SK-N-SH (cell line): ENCODE data around the gene HS3ST3A1. TPM values are rescaled to one million over a fixed set of nuclear protein-coding genes. Genes with fewer than 3 reads are reported as not detected.
A peak's percentile ranks its signal among the peaks of the same experiment; 100 is the strongest.

Experiments
- CTCF ChIA-PET: fragments of 300-600, 350-600 bp; formaldehyde crosslinking; extraction: SDS; loops from one replicate; lab custom pipeline; 2021; lab: Yijun Ruan, JAX
- POLR2A ChIA-PET: fragments of 350-600 bp; sonication (Branson Sonifier 250); formaldehyde crosslinking; extraction: SDS; loops from one replicate; lab custom pipeline; 2020; ENCODE audit warnings: antibody characterized with exemption, inconsistent platforms; lab: Yijun Ruan, JAX
- DNase-seq: peaks from one replicate; pipeline ENCODE4 v3.0.0; 2012
- H2AFZ ChIP-seq: fragments of 200-600 bp; sonication (generic); 2 replicates; pipeline ENCODE4 v1.8.1; 2016; ENCODE audit warnings: antibody characterized with exemption, mild to moderate bottlenecking, low read depth
- H3F3A ChIP-seq: fragments of 200-600 bp; sonication (generic); replicated peaks from 2 replicates; pipeline ENCODE3; 2016; ENCODE audit warnings: antibody characterized with exemption, mild to moderate bottlenecking; ENCODE audit not compliant: insufficient read depth
- H3K27ac ChIP-seq, 2 experiments: fragments of 200-500 bp in 1 of 2; fragments of 200-600 bp in 1 of 2; sonication (Bioruptor generic) in 1 of 2; sonication (generic), shearing (Covaris generic) in 1 of 2; 2 replicates each; pipeline versions ENCODE4 v1.5.1 to v1.6.1; 2014 to 2016; ENCODE audit warnings: low read depth in 2 of 2, inconsistent platforms in 1 of 2, low read length in 1 of 2, mild to moderate bottlenecking in 1 of 2, mixed read lengths in 1 of 2
- H3K27me3 ChIP-seq: fragments of 200-600 bp; sonication (generic), shearing (Covaris generic); 2 replicates; pipeline ENCODE4 v1.6.1; 2016; ENCODE audit warnings: mixed run types; ENCODE audit not compliant: insufficient read depth
- H3K36me3 ChIP-seq, 2 experiments: fragments of 200-500 bp in 1 of 2; fragments of 200-600 bp in 1 of 2; sonication (Bioruptor generic) in 1 of 2; sonication (generic) in 1 of 2; replicated peaks in 1 of 2; 2 replicates each; pipeline versions ENCODE3 to v1.5.1; 2014 to 2016; ENCODE audit warnings: low read length in 1 of 2, mild to moderate bottlenecking in 1 of 2; ENCODE audit not compliant: insufficient read depth in 2 of 2, control insufficient read depth in 1 of 2
- H3K4me1 ChIP-seq, 2 experiments: fragments of 200-500 bp in 1 of 2; fragments of 200-600 bp in 1 of 2; sonication (Bioruptor generic) in 1 of 2; sonication (generic), shearing (Covaris generic) in 1 of 2; 2 replicates each; pipeline versions ENCODE4 v1.5.1 to v1.6.1; 2014 to 2016; ENCODE audit warnings: low read depth in 1 of 2, low read length in 1 of 2, mixed run types in 1 of 2; ENCODE audit not compliant: insufficient read depth in 2 of 2, control insufficient read depth in 1 of 2
- H3K4me2 ChIP-seq: fragments of 200-600 bp; sonication (generic), shearing (Covaris generic); 2 replicates; pipeline ENCODE4 v1.6.1; 2017; ENCODE audit warnings: mixed run types
- H3K4me3 ChIP-seq, 2 experiments: fragments of 200-500 bp in 1 of 2; fragments of 200-600 bp in 1 of 2; sonication (Bioruptor generic) in 1 of 2; sonication (generic), shearing (Covaris generic) in 1 of 2; 2 replicates each; pipeline versions ENCODE4 v1.5.1 to v1.8.1; 2014 to 2016; ENCODE audit warnings: low read depth in 2 of 2, inconsistent platforms in 1 of 2, low read length in 1 of 2, mild to moderate bottlenecking in 1 of 2, mixed read lengths in 1 of 2, moderate library complexity in 1 of 2
- H3K79me2 ChIP-seq: fragments of 200-600 bp; sonication (generic); 2 replicates; pipeline ENCODE4 v1.8.1; 2017; ENCODE audit warnings: mild to moderate bottlenecking; ENCODE audit not compliant: insufficient read depth
- H3K9ac ChIP-seq: fragments of 200-600 bp; sonication (generic); 2 replicates; pipeline ENCODE4 v1.6.1; 2017; ENCODE audit warnings: mixed run types
- H3K9me2 ChIP-seq: fragments of 200-600 bp; sonication (generic); 2 replicates; pipeline ENCODE4 v1.6.1; 2017; ENCODE audit warnings: mixed run types
- H3K9me3 ChIP-seq: fragments of 200-600 bp; sonication (generic); 2 replicates; pipeline ENCODE4 v1.6.1; 2017; ENCODE audit warnings: mixed run types, mild to moderate bottlenecking, moderate library complexity
- H4K20me1 ChIP-seq: fragments of 200-600 bp; sonication (generic); 2 replicates; pipeline ENCODE4 v1.6.1; 2017; ENCODE audit warnings: mild to moderate bottlenecking, mixed run types; ENCODE audit not compliant: insufficient read depth
- RAD21 ChIP-seq: IDR thresholded peaks from 2 replicates; pipeline ENCODE4 v1.6.1; 2012; ENCODE audit warnings: mild to moderate bottlenecking, low read length
- RCOR1 ChIP-seq: fragments of 150-350 bp; IDR thresholded peaks from 2 replicates; pipeline ENCODE4 v1.6.1; 2017; ENCODE audit warnings: antibody characterized with exemption, low read length
- RXRA ChIP-seq: IDR thresholded peaks from 2 replicates; pipeline ENCODE4 v1.4.0; 2012; ENCODE audit warnings: low read depth, mild to moderate bottlenecking, borderline replicate concordance
- SIN3A ChIP-seq: IDR thresholded peaks from 2 replicates; pipeline ENCODE4 v1.6.1; 2012; ENCODE audit warnings: low read depth, mild to moderate bottlenecking, low read length, moderate library complexity, borderline replicate concordance
- SMC3 ChIP-seq: IDR thresholded peaks from 2 replicates; pipeline ENCODE4 v1.6.1; 2012; ENCODE audit warnings: low read depth, low read length, improper control_type of control experiment
- WGBS: methylation state at CpG from one replicate; pipeline ENCODE4 v1.1.6; 2017; ENCODE audit warnings: low lambda C conversion rate; 5-methylcytosine and 5-hydroxymethylcytosine counted together
- polyA plus RNA-seq, 3 experiments: library from polyadenylated mRNA; depleted of rRNA; stranded (reverse); fragments of >200 nt; gene quantifications; 2 replicates each; pipeline ENCODE4 v1.2.3, GENCODE V29; 2012
- TF ChIP-seq, protein P1 (sequence below): IDR thresholded peaks from 2 replicates; pipeline ENCODE4 v1.6.1; 2012; ENCODE audit warnings: mild to moderate bottlenecking, low read depth, low read length, moderate library complexity
- TF ChIP-seq, protein P2 (sequence below): fragments of 200-600 bp; sonication (generic); IDR thresholded peaks from 2 replicates; pipeline ENCODE4 v1.6.1; 2017; ENCODE audit warnings: antibody characterized with exemption, mild to moderate bottlenecking, moderate library complexity
- TF ChIP-seq, protein P3 (sequence below): IDR thresholded peaks from 2 replicates; pipeline ENCODE4; 2012
- TF ChIP-seq, protein P4 (sequence below): IDR thresholded peaks from 2 replicates; pipeline ENCODE4 v1.4.0; 2012; ENCODE audit warnings: low read depth

Gene HS3ST3A1
- polyA plus RNA-seq, 1 of the 3 experiments (the other 2 are of a cell fraction), result 22.6 TPM

DNA sequence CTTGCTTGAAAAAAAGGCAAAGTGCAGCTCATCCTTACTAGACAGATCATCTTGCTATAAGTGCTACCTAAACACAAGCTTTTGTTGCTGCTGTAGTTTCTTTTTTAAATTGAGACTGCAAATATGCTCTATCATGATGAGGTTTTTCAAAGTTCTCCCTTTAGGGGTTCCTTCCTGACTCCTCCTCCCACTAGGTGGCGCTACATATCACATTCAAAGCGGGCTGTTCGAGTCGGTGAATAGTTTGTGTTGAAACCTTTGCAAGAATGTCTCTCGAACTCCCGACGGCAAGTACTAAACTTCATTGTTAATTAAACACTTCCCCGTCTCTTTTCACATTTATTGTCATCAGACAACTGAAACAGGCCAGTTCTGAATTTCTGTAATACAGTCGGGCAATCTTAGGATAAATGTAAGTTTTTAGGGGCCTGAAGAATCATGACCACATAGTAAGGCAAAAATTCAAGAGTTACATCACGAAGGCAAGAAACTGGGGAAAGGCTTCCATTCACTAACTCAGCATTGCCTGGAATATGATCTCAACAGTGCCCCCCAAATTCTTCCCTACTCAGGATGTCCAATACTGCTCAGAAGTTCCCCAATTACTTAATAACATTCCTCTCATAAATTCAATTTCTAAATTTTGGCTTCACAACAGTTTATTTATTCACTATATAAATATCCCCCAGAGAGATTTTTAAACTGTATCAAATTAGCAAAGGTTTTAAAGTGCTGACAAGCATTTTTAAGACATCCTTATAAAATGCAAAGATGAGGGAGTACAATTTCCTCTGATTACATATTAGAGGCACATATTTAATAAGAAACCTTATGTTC lies 6.7 kb downstream of the HS3ST3A1 start:
- Histone ChIP-seq H3K9me2 (no peaks in the 10 kb centered on the region), H3K9me3 (no peaks in the 10 kb centered on the region), H3K4me3 (peak overlapping the region; percentile 3 to 40; a peak in 2 of 4 replicates), H3K27me3 (no peaks in the 10 kb centered on the region), H3K36me3 (peaks cover 0 to 9% of the 10 kb centered on the region in 2 experiments), H3K9ac (peak overlapping the region; percentile 24; the same call in 1 of the 2 replicates), H3K4me1 (peaks cover 4 to 7% of the 10 kb centered on the region in 2 experiments; a peak in 3 of 4 replicates), H3F3A (peaks cover 42% of the 10 kb centered on the region), H3K27ac (peak overlapping the region; percentile 11 to 58; a peak in 3 of 4 replicates), H3K79me2 (peaks cover 100% of the 10 kb centered on the region), H3K4me2 (peak overlapping the region; percentile 96), H2AFZ (peak overlapping the region; percentile 19), H4K20me1 (no peaks in the 10 kb centered on the region)
- POLR2A ChIA-PET, result interaction anchor here (0.9 kb wide), 1 partner anchor 165 kb away, joined by 3 read pairs; no protein-coding TSS in a partner anchor
- CTCF ChIA-PET, result interaction anchor here (0.6 to 2.2 kb wide), 36 partner anchors 9 to 707 kb away, joined by 3 to 25 read pairs (median 4); partner anchors contain the start of gene HS3ST3B1
- DNase-seq, result peak; percentile 70
- WGBS, result 21% methylated on average over 10 of the region's 10 CpGs
- peak; percentile 67 for TF ChIP-seq RAD21
- TF ChIP-seq RCOR1, result 0 out of 2 replicates have a peak, but pooled peaks have one; percentile 26
- no peak for TF ChIP-seq RXRA
- TF ChIP-seq, protein P1, sequence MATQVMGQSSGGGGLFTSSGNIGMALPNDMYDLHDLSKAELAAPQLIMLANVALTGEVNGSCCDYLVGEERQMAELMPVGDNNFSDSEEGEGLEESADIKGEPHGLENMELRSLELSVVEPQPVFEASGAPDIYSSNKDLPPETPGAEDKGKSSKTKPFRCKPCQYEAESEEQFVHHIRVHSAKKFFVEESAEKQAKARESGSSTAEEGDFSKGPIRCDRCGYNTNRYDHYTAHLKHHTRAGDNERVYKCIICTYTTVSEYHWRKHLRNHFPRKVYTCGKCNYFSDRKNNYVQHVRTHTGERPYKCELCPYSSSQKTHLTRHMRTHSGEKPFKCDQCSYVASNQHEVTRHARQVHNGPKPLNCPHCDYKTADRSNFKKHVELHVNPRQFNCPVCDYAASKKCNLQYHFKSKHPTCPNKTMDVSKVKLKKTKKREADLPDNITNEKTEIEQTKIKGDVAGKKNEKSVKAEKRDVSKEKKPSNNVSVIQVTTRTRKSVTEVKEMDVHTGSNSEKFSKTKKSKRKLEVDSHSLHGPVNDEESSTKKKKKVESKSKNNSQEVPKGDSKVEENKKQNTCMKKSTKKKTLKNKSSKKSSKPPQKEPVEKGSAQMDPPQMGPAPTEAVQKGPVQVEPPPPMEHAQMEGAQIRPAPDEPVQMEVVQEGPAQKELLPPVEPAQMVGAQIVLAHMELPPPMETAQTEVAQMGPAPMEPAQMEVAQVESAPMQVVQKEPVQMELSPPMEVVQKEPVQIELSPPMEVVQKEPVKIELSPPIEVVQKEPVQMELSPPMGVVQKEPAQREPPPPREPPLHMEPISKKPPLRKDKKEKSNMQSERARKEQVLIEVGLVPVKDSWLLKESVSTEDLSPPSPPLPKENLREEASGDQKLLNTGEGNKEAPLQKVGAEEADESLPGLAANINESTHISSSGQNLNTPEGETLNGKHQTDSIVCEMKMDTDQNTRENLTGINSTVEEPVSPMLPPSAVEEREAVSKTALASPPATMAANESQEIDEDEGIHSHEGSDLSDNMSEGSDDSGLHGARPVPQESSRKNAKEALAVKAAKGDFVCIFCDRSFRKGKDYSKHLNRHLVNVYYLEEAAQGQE, result peak; percentile 28; the same call in 1 of the 2 replicates
- TF ChIP-seq SMC3, result peak; percentile 63
- TF ChIP-seq, protein P2, sequence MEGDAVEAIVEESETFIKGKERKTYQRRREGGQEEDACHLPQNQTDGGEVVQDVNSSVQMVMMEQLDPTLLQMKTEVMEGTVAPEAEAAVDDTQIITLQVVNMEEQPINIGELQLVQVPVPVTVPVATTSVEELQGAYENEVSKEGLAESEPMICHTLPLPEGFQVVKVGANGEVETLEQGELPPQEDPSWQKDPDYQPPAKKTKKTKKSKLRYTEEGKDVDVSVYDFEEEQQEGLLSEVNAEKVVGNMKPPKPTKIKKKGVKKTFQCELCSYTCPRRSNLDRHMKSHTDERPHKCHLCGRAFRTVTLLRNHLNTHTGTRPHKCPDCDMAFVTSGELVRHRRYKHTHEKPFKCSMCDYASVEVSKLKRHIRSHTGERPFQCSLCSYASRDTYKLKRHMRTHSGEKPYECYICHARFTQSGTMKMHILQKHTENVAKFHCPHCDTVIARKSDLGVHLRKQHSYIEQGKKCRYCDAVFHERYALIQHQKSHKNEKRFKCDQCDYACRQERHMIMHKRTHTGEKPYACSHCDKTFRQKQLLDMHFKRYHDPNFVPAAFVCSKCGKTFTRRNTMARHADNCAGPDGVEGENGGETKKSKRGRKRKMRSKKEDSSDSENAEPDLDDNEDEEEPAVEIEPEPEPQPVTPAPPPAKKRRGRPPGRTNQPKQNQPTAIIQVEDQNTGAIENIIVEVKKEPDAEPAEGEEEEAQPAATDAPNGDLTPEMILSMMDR, result peak; percentile 94
- TF ChIP-seq, protein P3, sequence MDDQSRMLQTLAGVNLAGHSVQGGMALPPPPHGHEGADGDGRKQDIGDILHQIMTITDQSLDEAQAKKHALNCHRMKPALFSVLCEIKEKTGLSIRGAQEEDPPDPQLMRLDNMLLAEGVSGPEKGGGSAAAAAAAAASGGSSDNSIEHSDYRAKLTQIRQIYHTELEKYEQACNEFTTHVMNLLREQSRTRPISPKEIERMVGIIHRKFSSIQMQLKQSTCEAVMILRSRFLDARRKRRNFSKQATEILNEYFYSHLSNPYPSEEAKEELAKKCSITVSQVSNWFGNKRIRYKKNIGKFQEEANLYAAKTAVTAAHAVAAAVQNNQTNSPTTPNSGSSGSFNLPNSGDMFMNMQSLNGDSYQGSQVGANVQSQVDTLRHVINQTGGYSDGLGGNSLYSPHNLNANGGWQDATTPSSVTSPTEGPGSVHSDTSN, result peak; percentile 11; the same call in 1 of the 2 replicates
- TF ChIP-seq SIN3A, result no peak
- TF ChIP-seq, protein P4, sequence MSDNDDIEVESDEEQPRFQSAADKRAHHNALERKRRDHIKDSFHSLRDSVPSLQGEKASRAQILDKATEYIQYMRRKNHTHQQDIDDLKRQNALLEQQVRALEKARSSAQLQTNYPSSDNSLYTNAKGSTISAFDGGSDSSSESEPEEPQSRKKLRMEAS, result 0 out of 2 replicates have a peak, but pooled peaks have one; percentile 20
